ENCODE measurements around the gene DYNC1I2. TPM values are rescaled to one million over a fixed set of nuclear protein-coding genes. Genes with fewer than 3 reads are reported as not detected.

Gene DYNC1I2
- total RNA-seq, 1 donor from 2014 or later: 136 TPM

GRCh38 chr2:171675810-171676345, 11.4 kb upstream of the DYNC1I2 start:
- TF ChIP-seq CTCF (IDR thresholded peaks at IDR 0.05): no peak
- Mint-ChIP-seq H3K27me3 (ENCODE audit: low read depth) (no peaks in the 10 kb centered on the region), H3K36me3 (ENCODE audit: low read depth) (no peaks in the 10 kb centered on the region), H3K27ac (ENCODE audit: unreplicated experiment) (no peak overlapping the region), H3K4me3 (ENCODE audit: unreplicated experiment) (no peak overlapping the region), H3K4me1 (ENCODE audit: low read depth) (peaks cover 34% of the 10 kb centered on the region), H3K9me3 (ENCODE audit: low read depth) (no peaks in the 10 kb centered on the region)
- no peak for DNase-seq (ENCODE audit: low spot score)

- DNase-seq (ENCODE audit: low spot score): no peak
- no peaks in the 10 kb centered on the region for H3K27me3 Mint-ChIP-seq (ENCODE audit: low read depth)
- H3K9me3 Mint-ChIP-seq (ENCODE audit: low read depth): no peaks in the 10 kb centered on the region
- peaks cover 18% of the 10 kb centered on the region for H3K4me1 Mint-ChIP-seq (ENCODE audit: low read depth)
- no peak for TF ChIP-seq CTCF (IDR thresholded peaks at IDR 0.05)
- H3K27ac Mint-ChIP-seq (ENCODE audit: unreplicated experiment): no peak overlapping the region
- H3K36me3 Mint-ChIP-seq (ENCODE audit: low read depth): no peaks in the 10 kb centered on the region
- H3K4me3 Mint-ChIP-seq (ENCODE audit: unreplicated experiment): no peak overlapping the region
Measured at GRCh38 chr2:171678619-171679018, 8.7 kb upstream of the DYNC1I2 start.

- H3K4me1 Mint-ChIP-seq (ENCODE audit: low read depth): peaks cover 47% of the 10 kb centered on the region
- H3K9me3 Mint-ChIP-seq (ENCODE audit: low read depth): no peaks in the 10 kb centered on the region
- no peaks in the 10 kb centered on the region for H3K27me3 Mint-ChIP-seq (ENCODE audit: low read depth)
- H3K36me3 Mint-ChIP-seq (ENCODE audit: low read depth): peaks cover 4% of the 10 kb centered on the region
- no peak for TF ChIP-seq CTCF (IDR thresholded peaks at IDR 0.05)
- H3K4me3 Mint-ChIP-seq (ENCODE audit: unreplicated experiment): peak overlapping the region; percentile 94
- H3K27ac Mint-ChIP-seq (ENCODE audit: unreplicated experiment): peak overlapping the region; percentile 97
- DNase-seq (ENCODE audit: low spot score): no peak
Measured at GRCh38 chr2:171688129-171688465, 828 bp downstream of the DYNC1I2 start.

- Mint-ChIP-seq H3K4me3 (ENCODE audit: unreplicated experiment) (no peak overlapping the region), H3K27me3 (ENCODE audit: low read depth) (no peaks in the 10 kb centered on the region), H3K36me3 (ENCODE audit: low read depth) (peaks cover 17% of the 10 kb centered on the region), H3K27ac (ENCODE audit: unreplicated experiment) (no peak overlapping the region), H3K4me1 (ENCODE audit: low read depth) (peaks cover 43% of the 10 kb centered on the region), H3K9me3 (ENCODE audit: low read depth) (no peaks in the 10 kb centered on the region)
- TF ChIP-seq CTCF (IDR thresholded peaks at IDR 0.05): no peak
- DNase-seq (ENCODE audit: low spot score): no peak
Measured at GRCh38 chr2:171692331-171692730, 5.1 kb downstream of the DYNC1I2 start.

- no peaks in the 10 kb centered on the region for H3K9me3 Mint-ChIP-seq (ENCODE audit: low read depth)
- no peak for TF ChIP-seq CTCF (IDR thresholded peaks at IDR 0.05)
- peaks cover 5% of the 10 kb centered on the region for H3K36me3 Mint-ChIP-seq (ENCODE audit: low read depth)
- DNase-seq (ENCODE audit: low spot score): no peak
- H3K4me1 Mint-ChIP-seq (ENCODE audit: low read depth): peaks cover 30% of the 10 kb centered on the region
- H3K27ac Mint-ChIP-seq (ENCODE audit: unreplicated experiment): peak overlapping the region; percentile 36
- H3K27me3 Mint-ChIP-seq (ENCODE audit: low read depth): no peaks in the 10 kb centered on the region
- no peak overlapping the region for H3K4me3 Mint-ChIP-seq (ENCODE audit: unreplicated experiment)
Measured at GRCh38 chr2:171702781-171703556, 15.7 kb downstream of the DYNC1I2 start.
